ENCODE data around the gene NAA20. TPM values are rescaled to one million over a fixed set of nuclear protein-coding genes. Genes with fewer than 3 reads are reported as not detected.

Gene NAA20
- total RNA-seq, 1 experiment from 2014 or later, result 82.6 TPM

DNA sequence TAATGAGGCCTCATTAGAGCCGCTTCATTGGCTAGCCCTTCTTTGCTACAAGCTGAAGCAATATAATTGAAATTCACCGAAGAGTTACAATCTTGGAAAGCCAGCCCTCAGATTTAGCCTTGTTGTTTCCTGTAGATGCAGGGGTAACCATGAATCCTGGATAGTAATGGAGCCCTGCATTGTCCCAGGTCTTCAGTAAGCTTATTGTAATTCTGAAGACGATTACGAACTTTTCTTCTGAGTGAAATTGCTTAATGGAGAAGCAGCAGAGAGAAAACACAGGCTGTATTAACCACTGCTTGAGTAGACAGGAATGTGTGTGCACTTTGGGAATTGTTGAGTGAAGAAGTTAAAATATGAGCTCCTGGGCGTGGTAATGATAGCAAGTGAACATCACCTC lies 26.3 kb upstream of the NAA20 start:
- intact Hi-C loops (cut with micrococcal nuclease; ENCODE audit: unreplicated experiment), result loop anchor here (5.0 kb wide), 1 partner anchor 89 kb away; no protein-coding TSS in a partner anchor
- no TSS peak for BruUV-seq (replicated peaks)
- POLR2A ChIA-PET (ENCODE audit: low non-redundant PET), result no interaction called here

DNA sequence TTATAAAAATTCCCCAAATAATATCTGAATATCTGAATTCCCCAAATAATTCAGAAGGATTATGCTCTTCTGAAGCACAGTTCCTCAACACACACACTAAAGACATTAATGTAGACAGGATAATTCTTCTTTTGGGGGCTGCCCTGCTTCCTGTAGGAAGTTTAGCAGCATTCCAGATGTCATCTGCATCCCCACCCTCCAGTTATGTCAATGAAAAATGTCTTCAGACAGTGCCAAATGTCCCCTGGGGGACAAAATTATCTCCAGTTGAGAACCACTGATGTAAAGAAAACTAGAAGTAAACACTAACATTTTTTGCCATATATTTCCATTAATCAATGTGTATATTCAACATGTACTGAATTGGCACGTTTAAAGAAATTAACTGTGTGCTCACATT lies 25.9 kb upstream of the NAA20 start:
- peaks cover 61% of the 10 kb centered on the region for H3K4me1 ChIP-seq (ENCODE audit: insufficient read depth, low read length, poor library complexity, severe bottlenecking)
- BruUV-seq (replicated peaks), result no TSS peak
- no peaks in the 10 kb centered on the region for H3K36me3 ChIP-seq (ENCODE audit: insufficient read depth, low read length, poor library complexity, severe bottlenecking)
- H3K27ac ChIP-seq (ENCODE audit: low read depth, low read length, poor library complexity, severe bottlenecking), result peak overlapping the region; percentile 85
- intact Hi-C loops (cut with micrococcal nuclease; ENCODE audit: unreplicated experiment), result loop anchor here (5.0 kb wide), 1 partner anchor 89 kb away; no protein-coding TSS in a partner anchor
- H3K27me3 ChIP-seq (replicated peaks; ENCODE audit: insufficient read depth, low read depth, low read length, poor library complexity), result no peaks in the 10 kb centered on the region
- H3K4me3 ChIP-seq (ENCODE audit: low read depth, low read length, poor library complexity, severe bottlenecking), result no peak overlapping the region
- H3K9me3 ChIP-seq (ENCODE audit: low read depth, low read length, poor library complexity, severe bottlenecking), result no peaks in the 10 kb centered on the region
- ChIA-PET POLR2A (ENCODE audit: low non-redundant PET) (no interaction called here), CTCF (no interaction called here)
- peak; percentile 82 for DNase-seq (ENCODE audit: low spot score)
- no peak for TF ChIP-seq CTCF (conservative IDR thresholded peaks at IDR 0.05; ENCODE audit: low read depth, low read length)

More for the DNA sequence above, 26.3 kb upstream of the NAA20 start:
- Histone ChIP-seq H3K9me3 (ENCODE audit: low read depth, low read length, poor library complexity, severe bottlenecking) (no peaks in the 10 kb centered on the region), H3K27me3 (replicated peaks; ENCODE audit: insufficient read depth, low read depth, low read length, poor library complexity) (no peaks in the 10 kb centered on the region), H3K36me3 (ENCODE audit: insufficient read depth, low read length, poor library complexity, severe bottlenecking) (no peaks in the 10 kb centered on the region), H3K4me3 (ENCODE audit: low read depth, low read length, poor library complexity, severe bottlenecking) (peak overlapping the region; percentile 11), H3K27ac (ENCODE audit: low read depth, low read length, poor library complexity, severe bottlenecking) (peak overlapping the region; percentile 85), H3K4me1 (ENCODE audit: insufficient read depth, low read length, poor library complexity, severe bottlenecking) (peaks cover 61% of the 10 kb centered on the region)
- TF ChIP-seq CTCF (conservative IDR thresholded peaks at IDR 0.05; ENCODE audit: low read depth, low read length), result no peak
- no peak for TF ChIP-seq EZH2 (IDR thresholded peaks at IDR 0.05; ENCODE audit: borderline replicate concordance, low read depth, low read length, poor library complexity, severe bottlenecking)
- peak; percentile 76 for DNase-seq (ENCODE audit: low spot score)
- CTCF ChIA-PET, result no interaction called here

DNA sequence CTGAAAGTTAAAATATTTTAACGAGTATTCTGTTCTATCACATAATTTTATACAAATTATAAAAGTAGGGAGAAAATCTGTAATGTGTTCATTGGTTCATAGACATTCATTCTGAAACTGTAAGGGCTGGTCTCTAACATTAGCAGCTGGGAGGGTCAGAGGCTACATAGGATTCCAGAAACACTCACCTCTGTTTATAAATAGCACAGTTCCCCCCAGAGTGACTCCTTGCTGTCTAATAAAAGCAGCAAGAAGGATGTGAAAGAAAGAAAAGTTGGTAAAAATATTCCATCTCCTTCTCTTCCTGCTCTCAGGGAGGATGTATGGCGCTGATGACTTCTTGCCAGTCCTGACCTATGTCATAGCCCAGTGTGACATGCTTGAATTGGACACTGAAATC lies 25.3 kb upstream of the NAA20 start:
- CTCF ChIA-PET, result no interaction called here
- POLR2A ChIA-PET (ENCODE audit: low non-redundant PET), result no interaction called here
- no peak overlapping the region for H3K4me3 ChIP-seq (ENCODE audit: low read depth, low read length, poor library complexity, severe bottlenecking)
- TF ChIP-seq CTCF (conservative IDR thresholded peaks at IDR 0.05; ENCODE audit: low read depth, low read length) (no peak), EZH2 (IDR thresholded peaks at IDR 0.05; ENCODE audit: borderline replicate concordance, low read depth, low read length, poor library complexity, severe bottlenecking) (no peak)
- DNase-seq (ENCODE audit: low spot score), result no peak
- peaks cover 67% of the 10 kb centered on the region for H3K4me1 ChIP-seq (ENCODE audit: insufficient read depth, low read length, poor library complexity, severe bottlenecking)
- H3K27ac ChIP-seq (ENCODE audit: low read depth, low read length, poor library complexity, severe bottlenecking), result peak overlapping the region; percentile 85
- intact Hi-C loops (cut with micrococcal nuclease; ENCODE audit: unreplicated experiment), result loop anchor here (5.0 kb wide), 1 partner anchor 90 kb away; no protein-coding TSS in a partner anchor
- no peaks in the 10 kb centered on the region for H3K9me3 ChIP-seq (ENCODE audit: low read depth, low read length, poor library complexity, severe bottlenecking)
- H3K27me3 ChIP-seq (replicated peaks; ENCODE audit: insufficient read depth, low read depth, low read length, poor library complexity), result no peaks in the 10 kb centered on the region
- no TSS peak for BruUV-seq (replicated peaks)
- H3K36me3 ChIP-seq (ENCODE audit: insufficient read depth, low read length, poor library complexity, severe bottlenecking), result no peaks in the 10 kb centered on the region
